AG04450 (cell line): Measurements from ENCODE around the gene HCN2. TPM values are rescaled to one million over a fixed set of nuclear protein-coding genes. Genes with fewer than 3 reads are reported as not detected.

Experiments used
- CTCF ChIA-PET: fragments of 300-600, 350-600 bp; formaldehyde crosslinking; extraction: SDS; loops from one replicate; lab custom pipeline; 2022; ENCODE audit warnings: antibody characterized with exemption, inconsistent platforms; lab: Charles Lee
- POLR2A ChIA-PET: fragments of 350-600 bp; formaldehyde crosslinking; extraction: SDS; loops from one replicate; lab custom pipeline; 2021; ENCODE audit warnings: antibody characterized with exemption, inconsistent platforms; lab: Yijun Ruan, JAX
- DNase-seq: peaks from one replicate; pipeline ENCODE4 v3.0.0-alpha.2; 2011; ENCODE audit warnings: low read depth, low spot score
- H3K27ac ChIP-seq: one replicate; pipeline ENCODE4 v1.5.1; 2012; ENCODE audit warnings: low read depth, low read length, control low read depth
- H3K27me3 ChIP-seq: one replicate; pipeline ENCODE4 v1.6.0; 2012; ENCODE audit warnings: low read length; ENCODE audit not compliant: control insufficient read depth, insufficient read depth
- H3K4me3 ChIP-seq: 2 replicates; pipeline ENCODE4 v1.5.1; 2011; ENCODE audit warnings: mild to moderate bottlenecking, low read depth, low read length, control low read depth
- H3K9me3 ChIP-seq: 2 replicates; pipeline ENCODE4 v1.5.1; 2012; ENCODE audit warnings: low read length; ENCODE audit not compliant: control insufficient read depth, insufficient read depth
- CTCF ChIP-seq: IDR thresholded peaks from 2 replicates; pipeline ENCODE4 v1.5.1; 2011; ENCODE audit warnings: low read depth, low read length, control low read depth, inconsistent platforms
- polyA plus RNA-seq: library from polyadenylated mRNA; depleted of rRNA; stranded (reverse); fragments of >200 nt; gene quantifications from 2 replicates; pipeline ENCODE4 v1.2.3, GENCODE V29; 2011

The HCN2 gene
- polyA plus RNA-seq, 1 experiment: 0.33 TPM

- no peak overlapping the region for H3K4me3 ChIP-seq
- no peak for DNase-seq
- peaks cover 24% of the 10 kb centered on the region for H3K27me3 ChIP-seq
- H3K9me3 ChIP-seq: no peaks in the 10 kb centered on the region; the same call in 1 of the 2 replicates
- POLR2A ChIA-PET: no interaction called here
- CTCF ChIA-PET: no interaction called here
- TF ChIP-seq CTCF: no peak
- no peak overlapping the region for H3K27ac ChIP-seq
These were observed 2.4 kb downstream of the HCN2 start for GRCh38 chr19:592101-592500.

DNA sequence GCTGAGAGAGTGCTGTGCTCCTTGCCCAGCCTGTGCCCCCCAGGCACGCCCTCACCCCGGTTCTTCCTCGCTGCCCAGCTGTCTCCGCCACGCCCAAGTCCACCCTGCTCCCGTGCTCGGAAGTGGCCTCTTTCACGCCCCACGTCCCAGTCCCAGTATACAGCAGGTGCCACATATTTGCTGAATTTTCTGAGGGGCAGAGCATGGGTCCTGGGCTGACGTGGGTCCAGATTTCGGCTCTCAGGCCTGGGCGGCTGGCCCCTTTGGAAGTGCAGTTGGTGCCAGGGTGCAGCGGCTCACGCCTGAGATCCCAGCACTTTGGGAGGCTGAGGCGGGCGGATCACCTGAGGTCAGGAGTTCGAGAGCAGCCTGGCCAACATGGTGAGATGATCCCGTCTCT is 3.4 kb downstream of the HCN2 start:
- no peak overlapping the region for H3K4me3 ChIP-seq
- H3K9me3 ChIP-seq: peaks cover 4% of the 10 kb centered on the region; the same call in 1 of the 2 replicates
- TF ChIP-seq CTCF: no peak
- ChIA-PET POLR2A (no interaction called here), CTCF (no interaction called here)
- no peak for DNase-seq
- H3K27me3 ChIP-seq: peaks cover 24% of the 10 kb centered on the region
- no peak overlapping the region for H3K27ac ChIP-seq

DNA sequence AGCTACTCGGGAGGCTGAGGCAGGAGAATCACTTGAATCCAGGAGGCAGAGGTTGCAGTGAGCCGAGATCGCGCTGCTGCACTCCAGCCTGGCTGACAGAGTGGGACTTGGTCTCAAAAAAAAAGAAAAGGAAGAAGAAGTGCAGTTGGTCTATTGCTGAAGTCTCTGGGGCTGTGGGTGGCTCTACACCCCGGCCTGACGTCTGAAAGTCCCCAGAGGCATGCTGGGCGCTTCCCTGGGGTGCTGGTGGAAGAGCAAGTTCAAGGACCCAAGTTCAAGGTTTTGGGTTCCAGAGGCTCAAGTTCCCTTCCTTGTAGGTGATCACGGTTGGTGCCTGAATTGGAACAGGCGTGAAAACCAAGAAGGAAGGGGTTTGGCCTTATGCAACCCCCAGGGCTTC is 3.8 kb downstream of the HCN2 start:
- DNase-seq: no peak
- peaks cover 24% of the 10 kb centered on the region for H3K27me3 ChIP-seq
- ChIA-PET POLR2A (no interaction called here), CTCF (no interaction called here)
- H3K27ac ChIP-seq: no peak overlapping the region
- H3K4me3 ChIP-seq: no peak overlapping the region
- H3K9me3 ChIP-seq: peaks cover 4% of the 10 kb centered on the region; the same call in 1 of the 2 replicates
- TF ChIP-seq CTCF: no peak

DNA sequence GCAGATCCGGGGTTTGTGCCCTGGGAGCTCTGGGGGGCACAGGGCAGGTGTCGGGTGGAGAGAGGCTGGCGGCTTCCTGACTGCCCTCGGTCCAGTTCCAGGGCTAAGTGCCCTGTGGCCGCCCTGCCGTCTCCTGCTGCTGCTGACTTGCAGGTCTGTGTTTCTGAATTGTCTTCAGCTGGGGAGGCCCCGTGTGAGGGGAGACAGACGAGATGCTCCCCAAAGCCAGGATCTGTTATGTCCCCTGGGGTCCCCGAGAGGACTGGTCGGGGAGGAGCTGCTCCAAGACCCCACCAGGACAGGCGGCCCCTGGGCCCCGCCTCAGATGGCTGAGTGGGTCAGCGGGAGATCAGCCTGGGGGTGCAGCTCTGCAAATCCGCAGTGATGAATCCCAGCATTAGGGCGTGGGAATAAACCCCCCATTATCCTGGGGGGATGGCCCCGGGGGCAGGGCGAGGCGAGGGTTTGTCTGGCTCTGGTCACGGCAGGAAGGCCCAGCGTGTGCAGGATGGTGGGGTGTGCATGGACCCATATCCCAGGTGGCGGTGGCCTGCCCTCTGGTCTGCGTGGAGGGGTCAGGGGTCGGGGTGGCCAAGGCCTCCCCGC is 4.7 kb downstream of the HCN2 start:
- no peak for TF ChIP-seq CTCF
- CTCF ChIA-PET: no interaction called here

GRCh38 chr19:595326-596262 is 5.9 kb downstream of the HCN2 start:
- ChIA-PET CTCF (no interaction called here), POLR2A (no interaction called here)
- peaks cover 4% of the 10 kb centered on the region; the same call in 1 of the 2 replicates for H3K9me3 ChIP-seq
- no peak for DNase-seq
- no peak overlapping the region for H3K4me3 ChIP-seq
- peaks cover 20% of the 10 kb centered on the region for H3K27me3 ChIP-seq
- TF ChIP-seq CTCF: no peak
- no peak overlapping the region for H3K27ac ChIP-seq

More for the DNA sequence above, 4.7 kb downstream of the HCN2 start:
- POLR2A ChIA-PET: no interaction called here
- Histone ChIP-seq H3K9me3 (peaks cover 4% of the 10 kb centered on the region; the same call in 1 of the 2 replicates), H3K27ac (no peak overlapping the region), H3K27me3 (peaks cover 20% of the 10 kb centered on the region), H3K4me3 (no peak overlapping the region)
- no peak for DNase-seq
